Smooth muscle cell of the brain vasculature (primary cell): Measurements from ENCODE around the gene GOLGA8A.
"Not testable (repeated sequence)": the region's sequence is repeated elsewhere in the genome, so short reads cannot be mapped to it uniquely, and the experiment has no call there.

Experiments used
- DNase-seq: peaks from one replicate; pipeline ENCODE4 v3.0.0-alpha.2; 2012; ENCODE audit warnings: low read depth, low spot score

GOLGA8A gene

GRCh38 chr15:34437687-34438086 is at the start of gene GOLGA8A:
GOLGA8A (minus strand) TSS chr15:34437808; CDS start chr15:34389691, 48,117 bp downstream.
- no peak for DNase-seq

DNA sequence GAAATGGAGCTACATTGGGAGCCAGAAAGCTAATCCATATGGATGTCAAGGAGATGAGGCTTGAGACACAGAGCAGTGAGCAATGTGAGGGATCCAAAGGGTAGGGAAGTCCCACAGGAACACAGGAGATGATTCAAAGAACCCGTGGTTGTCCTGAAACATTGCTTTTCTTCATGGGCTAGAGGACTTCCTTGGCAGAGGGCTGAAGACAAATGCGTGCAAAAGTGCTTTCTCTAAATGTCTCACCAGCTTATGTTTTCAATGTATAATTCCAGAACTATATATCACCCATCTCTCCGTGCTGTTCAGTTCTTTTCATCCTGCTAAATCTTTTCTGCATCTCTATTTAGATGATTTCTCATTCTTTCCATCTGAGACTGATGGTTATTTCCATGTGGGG is 46.0 kb upstream of the GOLGA8A start:
- no peak for DNase-seq

GRCh38 chr15:34481370-34481769 is 43.8 kb upstream of the GOLGA8A start:
- DNase-seq = no peak

- no peak for DNase-seq
Observed at GRCh38 chr15:34473840-34474239, 36.2 kb upstream of the GOLGA8A start.

DNA sequence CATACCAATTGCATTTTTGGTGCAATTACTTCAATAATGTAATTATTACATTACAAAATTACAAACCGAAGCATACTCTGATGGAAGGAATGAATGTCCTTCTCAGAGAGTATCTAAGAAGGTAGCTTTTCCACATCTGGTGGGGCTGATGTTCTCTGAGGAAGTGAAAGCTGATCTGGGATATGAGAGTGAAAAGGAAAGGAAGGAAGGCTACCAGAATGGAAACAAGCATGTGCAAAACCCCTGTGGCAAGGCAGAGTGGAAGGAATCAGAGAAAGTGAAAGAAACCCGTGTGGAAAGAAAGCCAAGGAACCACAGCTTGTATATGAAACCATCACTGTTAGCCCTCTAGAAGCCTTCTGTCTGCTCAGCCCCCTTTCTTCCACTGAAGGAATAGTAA is 35.3 kb upstream of the GOLGA8A start:
- DNase-seq = no peak

DNA sequence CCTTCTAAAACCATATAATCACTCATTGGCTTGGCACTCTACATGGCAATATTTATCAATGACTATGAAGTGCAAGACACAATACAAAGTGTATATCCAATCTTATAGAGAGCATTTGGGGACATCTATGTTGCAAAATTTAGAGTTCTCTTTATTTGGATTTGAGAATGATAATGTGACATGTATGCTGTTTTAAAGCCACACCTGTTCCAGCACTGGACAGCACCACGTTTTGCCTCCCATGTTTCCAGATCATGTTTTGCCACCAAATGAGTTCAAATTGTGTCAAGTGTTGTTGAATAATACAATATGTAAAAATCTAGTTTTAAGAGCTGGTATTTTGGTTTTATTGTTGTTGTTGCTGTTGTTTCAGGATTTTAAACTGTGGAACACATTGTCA is 33.3 kb upstream of the GOLGA8A start:
- DNase-seq = no peak

DNA sequence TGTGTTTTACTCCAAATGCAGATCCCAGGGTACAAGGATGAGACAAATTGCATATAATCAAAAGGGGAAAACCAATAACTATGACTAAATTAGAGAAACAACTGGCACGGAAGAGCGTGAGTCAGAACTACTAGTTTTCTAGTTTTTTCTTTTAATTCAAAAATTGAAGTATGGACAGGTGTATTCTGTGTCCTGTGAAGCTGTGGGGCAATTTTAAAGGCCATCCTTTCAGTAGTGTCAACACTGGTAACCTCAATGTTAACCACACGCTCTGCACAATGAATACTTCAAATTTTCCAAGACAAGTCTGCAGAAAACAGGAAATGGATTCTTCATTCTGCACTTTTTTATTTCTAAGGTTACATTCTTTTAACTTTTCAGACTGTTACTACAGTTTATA is 32.5 kb upstream of the GOLGA8A start:
- DNase-seq = no peak

GRCh38 chr15:34461730-34462129 is 24.1 kb upstream of the GOLGA8A start:
- no peak for DNase-seq

DNA sequence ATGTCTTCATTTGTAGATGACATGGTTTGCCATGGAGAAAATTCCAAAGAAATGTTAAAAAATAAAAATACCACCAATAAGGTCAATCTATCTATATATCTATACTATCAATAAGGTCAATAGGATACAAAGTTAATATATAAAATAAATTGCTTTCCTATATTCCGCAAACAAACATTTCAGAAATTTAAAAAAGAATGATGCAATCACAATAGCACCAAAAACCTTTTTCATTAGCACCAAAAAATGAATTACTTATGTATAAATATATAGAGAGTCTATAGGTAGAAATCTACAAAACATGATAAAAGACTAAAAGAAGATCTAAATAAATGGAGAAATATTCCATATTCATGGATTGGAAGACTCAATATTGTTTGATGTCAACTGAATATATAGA is 22.8 kb upstream of the GOLGA8A start:
- DNase-seq = no peak

DNA sequence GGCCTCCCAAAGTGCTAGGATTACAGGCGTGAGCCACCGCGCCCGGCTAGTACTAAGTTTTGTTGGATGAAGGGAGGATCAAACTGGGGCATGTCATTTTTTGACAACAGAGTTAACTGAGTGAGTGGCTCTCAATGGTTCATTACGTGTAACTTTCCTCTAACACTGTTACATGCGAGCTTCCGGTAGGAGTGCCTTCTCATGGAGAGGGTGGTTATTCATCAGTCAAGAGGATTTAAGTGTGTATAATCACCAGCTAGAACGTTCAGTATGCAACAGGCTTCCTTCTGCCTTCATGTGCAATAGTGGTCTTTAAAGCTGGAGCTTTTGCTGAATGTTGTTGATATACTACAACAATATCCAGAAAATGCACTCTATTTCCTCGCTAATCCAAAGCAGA is 19.1 kb upstream of the GOLGA8A start:
- DNase-seq = no peak

GRCh38 chr15:34442891-34443290 is 5.3 kb upstream of the GOLGA8A start:
- no peak for DNase-seq

DNA sequence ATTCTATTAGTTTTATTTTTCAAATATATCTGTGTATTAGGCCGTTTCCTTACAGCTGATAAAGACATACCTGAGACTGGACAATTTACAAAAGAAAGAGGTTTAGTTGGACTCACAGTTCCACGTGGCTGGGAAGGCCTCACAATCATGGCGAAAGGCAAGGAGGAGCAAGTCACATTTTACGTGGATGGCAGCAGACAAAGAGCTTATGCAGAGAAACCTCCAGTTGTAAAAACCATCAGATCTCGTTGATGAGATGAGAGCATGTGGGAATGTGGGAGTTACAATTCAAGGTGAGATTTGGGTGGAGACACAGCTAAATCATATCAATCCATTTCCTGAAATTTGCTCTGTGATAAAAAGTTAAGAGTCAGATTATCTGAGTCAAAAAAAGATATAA is 2.3 kb upstream of the GOLGA8A start:
- DNase-seq = no peak

GRCh38 chr15:34436956-34437442 is 609 bp downstream of the GOLGA8A start:
- DNase-seq = no peak

DNA sequence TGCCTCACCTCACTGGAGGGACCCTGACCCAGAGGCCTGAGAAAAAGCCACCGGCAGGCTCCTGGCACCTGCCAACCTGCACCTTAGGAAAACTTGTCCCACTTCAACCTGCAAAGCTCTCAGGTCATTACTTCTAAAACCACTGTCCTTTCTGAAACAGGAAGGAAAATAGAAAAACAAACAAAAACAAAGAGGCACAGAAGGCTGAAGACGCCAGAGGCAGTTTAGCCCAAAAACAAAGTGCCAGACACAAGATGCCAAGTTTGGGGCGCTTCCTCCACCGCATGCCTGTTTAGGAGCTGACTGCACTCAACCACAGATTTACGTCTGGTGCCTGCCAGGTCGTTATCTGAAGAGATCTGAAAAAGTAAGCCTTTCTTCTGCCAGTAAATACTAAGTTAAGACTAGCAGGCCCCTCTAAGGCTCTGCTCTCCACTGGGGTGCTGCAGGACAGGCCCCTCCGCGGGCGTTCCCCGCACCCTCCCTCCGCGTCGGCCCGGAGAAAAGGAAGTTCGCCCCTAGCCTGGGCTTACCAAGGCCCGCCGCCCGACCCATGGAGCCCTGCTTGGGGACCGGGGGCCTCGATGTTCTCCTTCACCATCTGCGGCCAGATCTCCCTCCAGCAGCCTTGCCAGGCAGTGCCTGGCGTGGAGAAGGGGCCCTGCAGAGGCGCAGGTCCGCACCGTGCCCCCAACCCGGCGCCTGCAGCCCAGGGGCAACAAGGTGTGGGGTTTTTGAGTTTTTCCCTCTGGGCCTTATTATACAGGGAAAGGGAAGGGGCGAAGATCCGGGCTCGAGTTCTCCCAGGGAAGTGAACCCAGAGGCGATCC is 1.3 kb downstream of the GOLGA8A start:
- no peak for DNase-seq

GRCh38 chr15:34435658-34436057 is 1.9 kb downstream of the GOLGA8A start:
- no peak for DNase-seq

GRCh38 chr15:34434627-34435305 is 2.8 kb downstream of the GOLGA8A start:
- no peak for DNase-seq

DNA sequence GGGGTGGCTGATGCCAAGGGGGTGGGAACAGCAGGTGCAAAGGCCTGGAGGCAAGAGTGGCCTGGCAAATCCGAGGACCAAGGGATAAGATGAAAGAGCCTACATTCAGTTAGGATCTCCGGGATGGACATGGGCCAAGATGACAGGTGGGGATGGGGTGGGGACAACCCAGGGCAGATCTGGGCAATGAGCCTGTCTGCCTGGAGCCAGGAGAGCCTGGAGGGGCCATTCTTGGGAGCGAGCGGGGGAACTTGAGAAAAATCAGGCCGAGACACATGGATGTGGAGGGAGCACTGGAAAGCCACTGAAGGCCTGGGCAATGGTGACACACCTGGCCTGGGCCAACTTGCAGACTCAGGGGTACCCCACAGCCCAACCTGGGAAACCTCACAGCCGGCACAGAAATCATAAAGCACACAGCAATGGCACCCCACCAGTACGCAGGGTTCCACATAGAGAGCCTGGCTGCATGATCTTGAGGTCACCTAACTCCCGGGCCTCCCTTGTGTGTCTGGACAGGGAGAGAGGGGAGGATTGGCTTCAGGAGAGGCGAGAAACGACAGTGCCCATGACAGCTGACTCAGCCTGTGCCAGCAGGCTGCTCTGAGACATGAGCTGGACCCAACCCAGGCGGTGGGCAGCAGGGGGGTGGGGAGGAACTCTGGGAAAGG is 3.5 kb downstream of the GOLGA8A start:
- DNase-seq = not testable (repeated sequence)

DNA sequence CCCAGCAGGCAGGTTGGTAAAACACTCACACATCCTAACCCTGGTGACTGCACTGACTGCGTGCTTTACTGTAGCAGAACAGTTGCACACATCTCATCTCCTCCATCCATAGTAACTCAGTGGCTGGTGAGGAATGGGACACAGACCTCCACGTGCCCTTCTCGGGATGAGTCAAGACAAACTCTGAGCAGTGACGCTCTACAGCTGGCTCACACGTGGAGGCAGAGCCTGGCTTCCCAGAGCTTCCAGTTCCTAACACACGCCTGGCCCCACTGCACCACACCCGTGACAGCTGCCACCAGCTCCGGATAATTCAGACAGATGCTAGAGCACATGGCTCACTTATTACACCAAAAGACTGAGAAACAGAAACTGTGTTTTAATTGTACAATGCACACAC is 7.0 kb downstream of the GOLGA8A start:
- DNase-seq = not testable (repeated sequence)

DNA sequence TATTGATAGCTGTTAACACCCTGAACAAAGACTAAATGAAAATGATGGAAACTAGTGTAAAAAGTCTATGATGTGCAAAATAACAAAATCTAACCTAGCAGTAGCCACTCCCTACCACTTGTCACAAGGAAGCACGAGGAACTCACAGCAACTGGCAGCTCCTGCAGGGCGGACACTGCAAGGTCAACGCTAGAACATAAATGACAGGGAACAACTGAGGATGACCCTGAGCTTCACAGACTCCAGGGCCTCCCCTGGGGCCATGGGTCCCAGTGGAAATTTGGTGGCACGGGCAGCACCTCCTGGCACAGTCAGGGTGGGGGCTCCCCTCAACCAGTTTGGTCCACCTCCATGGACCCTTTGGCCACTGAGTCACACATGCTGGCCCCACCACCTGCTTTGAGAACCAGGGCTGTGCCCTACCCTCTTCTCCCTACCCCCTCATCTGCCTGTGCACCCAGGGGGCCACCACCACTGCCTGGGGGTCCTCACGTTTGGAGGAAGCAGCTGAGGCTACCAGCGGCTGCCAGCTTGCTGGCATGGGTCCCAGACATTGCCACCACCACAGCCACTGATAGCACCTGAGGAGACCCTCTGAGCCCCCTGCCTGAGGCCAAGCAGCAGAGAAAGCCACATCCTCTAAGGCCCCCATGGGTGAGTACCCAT is 14.1 kb downstream of the GOLGA8A start:
- not testable (repeated sequence) for DNase-seq

- DNase-seq = not testable (repeated sequence)
Observed at GRCh38 chr15:34420953-34421352, 16.7 kb downstream of the GOLGA8A start.

- not testable (repeated sequence) for DNase-seq
Observed at GRCh38 chr15:34418435-34418834, 19.2 kb downstream of the GOLGA8A start.

DNA sequence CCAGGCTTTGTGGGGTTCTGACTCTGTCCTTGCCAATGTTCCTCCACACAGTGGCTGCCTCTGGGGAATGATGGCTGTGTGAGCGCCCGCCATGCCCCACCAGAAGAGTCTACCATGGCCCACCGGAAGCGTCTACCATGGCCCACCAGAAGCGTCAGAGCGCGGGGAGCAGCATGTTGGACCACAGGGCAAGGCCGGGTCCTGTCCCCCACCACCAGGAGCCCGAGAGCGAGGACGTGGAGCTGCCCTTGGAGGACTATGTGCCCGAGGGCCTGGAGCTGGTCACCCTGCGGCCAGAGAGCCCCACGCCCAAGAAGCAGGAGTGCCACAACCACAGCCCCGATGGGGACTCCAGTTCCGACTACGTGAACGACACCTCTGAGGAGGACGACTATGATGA is 28.1 kb downstream of the GOLGA8A start:
- DNase-seq = not testable (repeated sequence)
